ENCODE measurements around the gene HIGD1A. TPM values are rescaled to one million over a fixed set of nuclear protein-coding genes. Genes with fewer than 3 reads are reported as not detected.
A peak's percentile ranks its signal among the peaks of the same experiment; 100 is the strongest.

The HIGD1A gene
- 107 and 118 TPM in 2 replicates for total RNA-seq

- DNase-seq (ENCODE audit: extremely low read depth, low read depth, low spot score), result peak; percentile 33
These were observed at the start of gene HIGD1A for GRCh38 chr3:42804106-42804830. TSS of gene HIGD1A (minus strand) at chr3:42804490. CDS start at chr3:42794253, 10,237 bp downstream.

GRCh38 chr3:42853739-42854302 lies 49.5 kb upstream of the HIGD1A start:
- no peak for DNase-seq (ENCODE audit: extremely low read depth, low read depth, low spot score)

GRCh38 chr3:42853056-42853455 lies 48.8 kb upstream of the HIGD1A start:
- no peak for DNase-seq (ENCODE audit: extremely low read depth, low read depth, low spot score)

- DNase-seq (ENCODE audit: extremely low read depth, low read depth, low spot score), result no peak
These were observed 48.2 kb upstream of the HIGD1A start for GRCh38 chr3:42852441-42852840.

- no peak for DNase-seq (ENCODE audit: extremely low read depth, low read depth, low spot score)
These were observed 47.0 kb upstream of the HIGD1A start for GRCh38 chr3:42851228-42851834.

GRCh38 chr3:42850263-42850662 lies 46.0 kb upstream of the HIGD1A start:
- no peak for DNase-seq (ENCODE audit: extremely low read depth, low read depth, low spot score)

- no peak for DNase-seq (ENCODE audit: extremely low read depth, low read depth, low spot score)
These were observed 44.7 kb upstream of the HIGD1A start for GRCh38 chr3:42849017-42849416.

- DNase-seq (ENCODE audit: extremely low read depth, low read depth, low spot score), result no peak
These were observed 43.4 kb upstream of the HIGD1A start for GRCh38 chr3:42847731-42848130.

GRCh38 chr3:42846685-42847522 lies 42.6 kb upstream of the HIGD1A start:
- DNase-seq (ENCODE audit: extremely low read depth, low read depth, low spot score), result no peak

GRCh38 chr3:42844815-42845214 lies 40.5 kb upstream of the HIGD1A start:
- no peak for DNase-seq (ENCODE audit: extremely low read depth, low read depth, low spot score)

GRCh38 chr3:42844412-42844713 lies 40.1 kb upstream of the HIGD1A start:
- DNase-seq (ENCODE audit: extremely low read depth, low read depth, low spot score), result no peak

GRCh38 chr3:42843713-42844411 lies 39.6 kb upstream of the HIGD1A start:
- DNase-seq (ENCODE audit: extremely low read depth, low read depth, low spot score), result no peak

GRCh38 chr3:42841332-42841731 lies 37.0 kb upstream of the HIGD1A start:
- no peak for DNase-seq (ENCODE audit: extremely low read depth, low read depth, low spot score)

- peak; percentile 34 for DNase-seq (ENCODE audit: extremely low read depth, low read depth, low spot score)
These were observed 35.3 kb upstream of the HIGD1A start for GRCh38 chr3:42839616-42840015.

- DNase-seq (ENCODE audit: extremely low read depth, low read depth, low spot score), result no peak
These were observed 34.3 kb upstream of the HIGD1A start for GRCh38 chr3:42838571-42838970.

GRCh38 chr3:42836150-42837123 lies 32.1 kb upstream of the HIGD1A start:
- DNase-seq (ENCODE audit: extremely low read depth, low read depth, low spot score), result no peak

- DNase-seq (ENCODE audit: extremely low read depth, low read depth, low spot score), result no peak
These were observed 27.0 kb upstream of the HIGD1A start for GRCh38 chr3:42831321-42831713.

GRCh38 chr3:42830437-42831320 lies 26.4 kb upstream of the HIGD1A start:
- DNase-seq (ENCODE audit: extremely low read depth, low read depth, low spot score), result no peak
